ENCODE measurements around the gene STARD7.

- TF ChIP-seq CTCF (IDR thresholded peaks at IDR 0.05) (no peak), POLR2A (IDR thresholded peaks at IDR 0.05) (no peak)
Measured at GRCh38 chr2:96254571-96254970, 45.9 kb upstream of the STARD7 start.

Data from thyroid gland (tissue), 4 donors.